CD4-positive, alpha-beta T cell treated with Interleukin-10 for 1 hour (primary cell): Measurements from ENCODE around the gene CDCA5.

Source experiments
- DNase-seq: peaks from one replicate; pipeline ENCODE4 v3.0.0-alpha.2; 2020

CDCA5 gene

DNA sequence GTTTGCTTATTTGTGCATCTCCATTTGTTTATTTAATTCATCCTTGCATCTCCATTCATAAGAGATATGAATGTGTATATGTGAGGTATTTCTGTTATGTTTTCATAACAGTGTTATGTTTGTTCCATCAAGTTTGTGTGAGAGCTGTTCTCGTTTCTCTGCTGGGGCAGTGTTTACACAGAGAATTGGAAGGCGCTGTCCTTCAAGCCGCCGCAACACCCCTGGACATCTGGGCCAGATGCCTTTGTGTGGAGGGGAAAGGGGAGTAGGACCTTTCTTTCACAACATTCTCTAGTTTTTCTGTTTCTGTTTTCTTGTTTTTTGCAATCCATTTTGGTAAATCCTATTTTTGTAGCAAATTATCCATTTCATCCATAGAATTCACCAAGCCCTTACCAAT, 20.8 kb upstream of the CDCA5 start:
- DNase-seq = no peak

DNA sequence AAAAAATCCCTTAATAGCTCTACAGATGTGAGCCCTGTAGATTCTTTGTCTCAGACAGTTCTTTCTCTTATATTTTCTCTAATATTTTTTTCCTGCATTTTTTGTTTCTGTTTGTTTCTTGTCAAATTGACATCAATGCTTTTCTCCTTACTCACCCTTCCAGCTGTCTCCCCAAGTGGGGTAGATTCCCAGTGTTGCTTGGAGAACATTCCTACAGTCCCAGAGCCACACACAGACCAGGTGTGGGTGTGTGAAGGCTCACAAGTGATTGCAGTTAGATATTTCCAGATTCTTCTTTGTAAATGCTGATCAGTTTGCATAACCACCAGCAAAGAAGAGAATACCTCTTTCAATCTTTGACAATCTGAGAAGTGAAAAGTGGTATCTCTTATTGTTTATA, 19.6 kb upstream of the CDCA5 start:
- DNase-seq = no peak

DNA sequence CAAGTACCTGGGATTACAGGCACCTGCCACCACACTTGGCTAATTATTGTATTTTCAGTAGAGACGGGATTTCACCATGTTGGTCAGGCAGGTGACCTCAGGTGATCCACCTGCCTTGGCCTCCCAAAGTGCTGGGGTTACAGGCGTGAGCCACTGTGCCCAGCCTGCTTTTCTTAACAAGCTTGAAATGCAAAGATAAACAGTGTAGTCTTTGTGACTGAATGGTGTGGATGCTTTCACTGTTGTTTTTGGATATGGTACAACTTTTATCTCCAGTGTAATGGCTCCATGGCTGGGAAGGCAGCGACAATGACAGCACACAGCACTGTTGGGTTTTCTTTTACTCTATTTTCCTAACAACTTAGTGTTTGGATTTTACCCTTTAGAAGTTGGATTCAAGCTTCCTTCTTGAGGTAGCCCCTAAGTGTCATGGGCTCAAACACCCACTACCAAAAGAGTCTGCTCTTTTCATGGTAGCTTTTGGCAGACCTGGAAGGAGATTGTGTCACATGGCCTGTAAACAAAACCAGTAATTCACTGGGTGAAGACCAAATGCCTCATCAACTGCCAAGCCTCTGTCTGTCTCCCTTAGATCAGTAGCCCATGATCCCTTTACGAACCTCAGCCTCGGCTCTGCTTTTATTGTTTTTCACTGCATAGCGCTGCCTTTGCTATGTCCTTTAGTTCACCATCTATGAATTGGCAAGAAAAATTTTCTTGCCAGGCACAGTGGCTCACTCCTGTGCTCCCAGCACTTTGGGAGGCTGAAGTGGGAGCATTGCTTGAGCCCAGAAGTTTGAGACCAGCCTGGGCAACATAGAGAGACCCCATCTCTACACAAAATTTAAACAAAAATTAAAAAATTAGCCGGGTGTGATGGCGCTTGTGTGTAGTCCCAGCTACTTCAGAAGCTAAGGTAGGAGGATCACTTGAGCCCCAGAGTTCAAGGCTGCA, 18.6 kb upstream of the CDCA5 start:
- DNase-seq = no peak

DNA sequence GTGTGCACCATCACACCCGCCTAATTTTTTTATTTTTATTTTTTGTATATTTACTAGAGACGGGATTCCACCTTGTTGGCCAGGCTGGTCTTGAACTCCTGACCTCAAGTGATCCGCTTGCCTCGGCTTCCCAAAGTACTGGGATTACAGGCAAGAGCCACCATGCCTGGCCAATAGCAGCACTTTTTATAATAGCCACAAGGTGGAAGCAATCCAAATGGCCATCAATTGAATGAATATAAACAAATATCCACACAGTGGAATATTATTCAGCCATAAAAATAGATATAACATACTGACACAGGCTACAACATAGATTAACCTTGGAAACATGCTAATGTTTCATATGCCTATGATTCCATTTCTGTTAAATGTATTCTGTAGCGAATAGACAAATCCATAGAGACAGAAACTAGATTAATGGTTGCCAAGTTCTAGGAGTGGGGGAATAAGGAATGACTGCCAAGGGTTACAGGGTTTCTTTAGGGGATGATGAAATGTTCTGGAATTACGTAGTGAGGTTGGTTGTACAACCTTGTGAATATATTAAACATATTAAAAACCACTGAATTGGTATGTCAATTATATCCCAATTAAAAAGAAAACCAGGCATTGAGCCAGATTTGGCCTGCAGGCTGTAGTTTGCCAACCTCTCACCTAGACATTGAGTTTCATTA, 17.0 kb upstream of the CDCA5 start:
- no peak for DNase-seq

DNA sequence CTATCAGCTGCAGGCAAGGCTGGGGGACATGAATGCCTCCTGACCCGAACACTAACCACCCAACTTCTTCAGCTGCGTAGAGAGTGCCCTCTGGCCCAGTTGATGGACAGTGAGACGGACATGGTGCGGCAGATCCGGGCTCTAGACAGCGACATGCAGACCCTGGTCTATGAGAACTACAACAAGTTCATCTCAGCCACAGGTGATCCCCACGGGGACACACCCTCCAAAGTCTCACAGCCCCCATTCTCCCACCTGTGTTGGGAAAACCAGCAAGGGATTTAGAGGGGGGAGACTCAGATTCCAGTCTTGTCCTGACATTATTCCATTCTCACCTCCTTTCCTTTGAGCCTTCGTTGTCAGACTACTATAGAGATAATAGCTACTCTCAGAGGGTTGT, 13.1 kb upstream of the CDCA5 start:
- DNase-seq = no peak

DNA sequence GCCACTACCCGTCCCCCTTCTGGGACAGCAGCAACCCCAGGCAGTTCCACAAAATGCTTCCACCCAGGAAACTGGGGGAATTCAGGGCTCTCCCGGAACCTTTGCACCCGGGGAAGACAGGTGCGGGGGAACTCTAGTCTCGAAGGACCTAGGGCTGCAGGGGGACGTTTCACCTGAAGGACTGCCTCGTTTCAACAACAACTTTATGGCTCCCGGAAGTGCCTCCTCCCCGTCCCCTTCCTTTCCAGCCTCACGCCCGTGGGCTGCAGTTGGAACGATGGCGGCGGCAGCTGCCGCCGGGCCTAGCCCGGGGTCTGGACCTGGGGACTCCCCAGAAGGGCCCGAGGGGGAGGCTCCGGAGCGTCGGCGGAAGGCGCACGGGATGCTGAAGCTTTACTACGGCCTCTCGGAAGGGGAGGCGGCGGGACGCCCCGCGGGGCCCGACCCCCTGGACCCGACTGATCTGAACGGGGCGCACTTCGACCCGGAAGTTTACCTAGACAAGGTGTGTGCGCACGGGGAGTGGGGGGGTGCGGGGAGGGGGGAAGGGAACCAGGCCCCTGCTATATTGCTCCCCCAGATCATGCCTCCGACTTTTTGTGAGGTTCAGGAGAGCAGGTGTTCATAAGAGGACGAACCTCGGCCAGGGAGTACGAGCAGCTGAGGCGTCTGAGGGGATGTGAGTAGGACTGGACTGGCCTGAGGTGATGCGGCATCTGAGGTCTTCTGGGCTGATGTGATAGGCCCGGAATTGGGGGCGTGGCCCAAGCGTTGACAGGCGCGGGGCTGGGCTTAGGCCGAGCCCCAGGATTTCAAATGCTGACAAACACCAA, 12.3 kb upstream of the CDCA5 start, which contains the start of gene VPS51:
TSS of gene VPS51 (plus strand) at position 241 of the 833 bp plus-strand sequence. CDS start at position 278, 37 bp downstream.
- peak; percentile 90 for DNase-seq

DNA sequence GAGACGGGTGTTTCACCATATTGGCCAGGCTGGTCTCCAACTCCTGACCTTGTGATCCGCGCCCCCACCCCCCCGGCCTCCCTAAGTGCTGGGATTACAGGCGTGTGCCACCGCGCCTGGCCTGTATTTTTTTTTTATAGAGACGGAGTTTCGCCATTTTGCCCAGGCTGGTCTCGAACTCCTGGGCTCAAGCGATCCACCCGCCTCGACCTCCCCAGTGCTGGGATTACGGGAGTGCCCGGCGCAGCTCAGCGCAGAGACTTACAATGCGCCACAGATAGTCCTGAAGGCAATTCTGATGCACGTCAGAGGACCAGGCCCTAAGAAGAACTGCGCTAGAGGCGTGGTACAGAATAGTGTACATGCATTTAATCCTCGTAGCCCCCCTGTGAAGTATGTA, 11.6 kb upstream of the CDCA5 start:
- no peak for DNase-seq

DNA sequence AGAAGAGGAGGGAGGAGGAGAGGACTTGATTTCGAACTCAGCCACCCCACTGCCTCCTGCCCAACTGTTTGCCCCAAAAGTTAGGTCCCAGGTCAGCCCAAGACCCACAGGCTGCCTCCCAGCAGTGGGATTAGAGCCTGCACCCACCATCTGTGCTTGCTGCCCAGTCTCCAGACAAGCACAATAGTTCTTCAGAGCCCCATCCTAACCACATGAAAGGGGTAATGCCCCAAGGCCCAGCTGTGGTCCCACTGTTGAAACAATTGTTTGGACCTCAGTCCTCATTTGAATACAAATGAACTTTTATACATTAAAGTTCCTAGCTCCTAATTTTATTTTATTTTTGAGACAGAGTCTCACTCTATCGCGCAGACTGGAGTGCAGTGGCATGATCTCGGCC, 6.8 kb upstream of the CDCA5 start:
- no peak for DNase-seq

DNA sequence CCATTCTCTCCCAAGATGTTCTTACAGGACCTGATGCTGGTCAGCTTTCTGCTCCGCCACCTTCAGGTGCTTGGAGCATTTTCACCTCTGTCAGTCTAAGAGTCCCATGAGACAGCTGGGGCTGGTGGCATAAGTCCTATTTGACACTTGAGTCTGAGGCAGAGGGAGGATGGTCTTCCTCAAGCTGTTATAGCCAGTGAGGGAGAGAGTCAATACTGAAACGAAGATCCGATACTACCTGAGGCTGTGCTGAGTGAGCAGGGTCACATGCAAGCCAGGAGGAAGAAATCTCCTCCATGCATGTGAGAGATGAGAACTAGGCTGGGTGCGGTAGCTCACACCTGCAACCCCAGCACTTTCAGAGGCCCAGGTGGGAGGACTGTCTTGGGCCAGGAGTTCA, 5.8 kb upstream of the CDCA5 start:
- DNase-seq = no peak

DNA sequence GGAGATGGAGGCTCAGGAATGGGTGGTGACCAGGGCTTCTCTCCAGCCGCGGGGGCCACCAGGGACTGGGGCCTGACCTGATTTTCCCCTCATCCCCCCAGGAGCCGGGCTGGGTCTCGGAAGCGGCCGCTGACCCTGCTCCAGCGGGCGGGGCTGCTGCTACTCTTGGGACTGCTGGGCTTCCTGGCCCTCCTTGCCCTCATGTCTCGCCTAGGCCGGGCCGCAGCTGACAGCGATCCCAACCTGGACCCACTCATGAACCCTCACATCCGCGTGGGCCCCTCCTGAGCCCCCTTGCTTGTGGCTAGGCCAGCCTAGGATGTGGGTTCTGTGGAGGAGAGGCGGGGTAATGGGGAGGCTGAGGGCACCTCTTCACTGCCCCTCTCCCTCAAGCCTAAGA, 4.0 kb upstream of the CDCA5 start:
- DNase-seq = no peak

DNA sequence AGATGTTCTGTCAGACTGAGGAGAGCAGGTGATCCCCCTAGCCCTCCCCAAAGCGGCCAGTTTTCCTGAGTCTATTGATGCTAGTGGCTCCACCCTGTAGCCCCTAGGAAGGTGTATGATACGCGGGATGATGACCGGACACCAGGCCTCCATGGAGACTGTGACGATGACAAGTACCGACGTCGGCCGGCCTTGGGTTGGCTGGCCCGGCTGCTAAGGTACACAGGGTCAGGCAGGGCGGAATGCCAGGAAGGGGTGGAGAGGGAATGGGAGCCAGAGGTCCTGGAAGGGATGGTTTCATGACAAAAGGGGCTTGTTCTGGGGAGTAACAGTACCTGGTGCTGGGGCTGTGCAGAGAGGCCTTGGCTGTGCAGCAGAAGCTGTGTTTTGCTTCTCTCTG, 3.4 kb upstream of the CDCA5 start:
- DNase-seq = no peak

DNA sequence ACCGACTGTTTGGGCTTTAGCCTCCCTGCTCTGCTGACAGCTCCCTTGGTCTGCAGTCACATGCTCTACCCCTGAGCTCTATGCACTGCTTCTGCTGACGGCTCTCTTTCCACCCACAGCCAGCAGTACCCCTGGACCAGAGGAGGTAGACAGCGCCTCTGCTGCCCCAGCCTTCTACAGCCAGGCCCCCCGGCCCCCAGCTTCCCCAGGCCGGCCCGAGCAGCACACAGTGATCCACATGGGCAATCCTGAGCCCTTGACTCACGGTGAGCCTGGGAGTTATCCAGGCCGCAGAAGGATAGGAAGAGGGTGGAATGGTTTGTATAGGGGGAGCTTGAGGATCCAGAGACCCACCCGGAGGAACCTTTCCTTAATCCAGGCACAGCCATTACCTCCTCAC, 3.0 kb upstream of the CDCA5 start:
- no peak for DNase-seq

DNA sequence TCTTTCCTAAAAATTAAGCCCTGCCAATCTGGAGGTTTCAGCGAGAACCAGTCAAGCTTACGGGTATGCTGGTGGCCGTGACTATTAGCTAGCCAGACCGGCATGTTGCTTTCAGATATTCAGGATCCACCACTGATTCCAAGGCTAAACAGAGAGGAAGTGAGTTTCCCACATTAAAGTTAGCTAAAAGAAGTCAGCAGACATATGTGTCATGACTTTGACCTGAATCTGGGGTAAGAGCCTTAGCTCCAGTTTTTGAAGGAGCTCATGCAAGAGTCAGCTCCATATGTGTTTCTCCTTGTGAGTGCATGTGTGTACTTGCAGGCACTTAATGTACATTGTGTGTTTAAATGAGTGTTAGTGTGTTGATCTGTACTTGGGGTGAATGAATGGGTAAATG, 1.6 kb upstream of the CDCA5 start:
- no peak for DNase-seq

DNA sequence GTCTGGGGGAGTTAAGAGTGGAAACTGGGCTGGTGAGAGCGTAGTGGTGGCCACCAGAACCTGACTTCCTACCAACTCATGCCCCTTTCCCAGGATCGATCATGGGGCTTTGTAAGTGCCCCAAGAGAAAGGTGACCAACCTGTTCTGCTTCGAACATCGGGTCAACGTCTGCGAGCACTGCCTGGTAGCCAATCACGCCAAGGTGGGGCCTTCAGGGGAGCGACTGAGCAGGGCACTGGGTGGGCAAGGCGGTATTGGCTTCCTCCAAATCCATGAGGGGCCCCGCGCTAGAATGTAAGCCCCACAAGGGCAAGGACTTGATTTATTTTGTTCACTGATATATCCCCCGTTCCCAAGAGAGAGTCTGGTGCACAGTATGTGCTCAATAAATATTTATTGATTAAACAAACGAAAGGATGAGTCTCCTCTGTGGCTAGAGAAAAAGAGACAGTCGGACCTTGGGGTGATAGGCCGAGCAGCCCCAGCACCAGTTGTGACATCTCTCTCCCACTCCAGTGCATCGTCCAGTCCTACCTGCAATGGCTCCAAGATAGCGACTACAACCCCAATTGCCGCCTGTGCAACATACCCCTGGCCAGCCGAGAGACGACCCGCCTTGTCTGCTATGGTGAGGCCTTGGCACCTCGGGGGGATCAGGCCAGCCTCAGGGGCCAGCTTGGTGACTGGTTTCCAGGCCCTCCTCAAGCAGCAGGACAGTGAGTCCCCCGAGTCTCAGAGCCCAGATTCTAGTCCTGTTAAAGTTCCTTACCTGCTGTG, 947 bp upstream of the CDCA5 start:
- no peak for DNase-seq

DNA sequence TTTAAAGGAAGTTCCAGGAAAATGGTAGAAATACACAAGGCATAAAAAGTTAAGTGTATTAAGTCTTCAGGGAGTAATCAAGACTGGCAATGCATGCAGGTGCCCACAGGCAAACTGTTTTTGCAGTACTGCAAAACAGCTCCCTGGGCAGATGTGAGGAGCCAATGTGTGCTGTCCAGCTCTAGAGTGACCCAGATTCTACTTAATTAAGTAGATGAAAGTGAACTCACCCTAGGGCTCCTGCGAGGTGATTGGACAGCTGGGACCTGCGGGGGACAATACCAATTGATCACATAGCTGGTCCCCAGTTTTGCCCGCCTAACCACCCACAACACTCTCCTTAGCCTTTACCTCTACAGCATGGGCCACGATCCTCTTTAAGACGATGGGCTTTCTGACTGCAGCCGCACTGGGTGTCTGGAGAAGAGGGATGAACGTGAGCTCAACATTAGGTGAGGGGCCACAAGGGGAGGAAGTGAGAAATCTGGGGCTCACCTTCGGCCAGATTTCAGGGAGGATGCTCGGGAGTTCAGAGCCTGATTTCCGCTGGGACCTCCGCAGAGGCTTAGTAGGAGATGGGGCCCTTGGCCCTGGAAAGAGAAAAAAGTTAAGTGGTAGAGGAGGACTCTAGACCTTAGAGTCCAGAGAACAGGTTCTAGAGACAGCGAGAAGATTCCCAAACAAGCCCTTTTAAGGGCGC, 556 bp downstream of the CDCA5 start:
- DNase-seq = no peak

DNA sequence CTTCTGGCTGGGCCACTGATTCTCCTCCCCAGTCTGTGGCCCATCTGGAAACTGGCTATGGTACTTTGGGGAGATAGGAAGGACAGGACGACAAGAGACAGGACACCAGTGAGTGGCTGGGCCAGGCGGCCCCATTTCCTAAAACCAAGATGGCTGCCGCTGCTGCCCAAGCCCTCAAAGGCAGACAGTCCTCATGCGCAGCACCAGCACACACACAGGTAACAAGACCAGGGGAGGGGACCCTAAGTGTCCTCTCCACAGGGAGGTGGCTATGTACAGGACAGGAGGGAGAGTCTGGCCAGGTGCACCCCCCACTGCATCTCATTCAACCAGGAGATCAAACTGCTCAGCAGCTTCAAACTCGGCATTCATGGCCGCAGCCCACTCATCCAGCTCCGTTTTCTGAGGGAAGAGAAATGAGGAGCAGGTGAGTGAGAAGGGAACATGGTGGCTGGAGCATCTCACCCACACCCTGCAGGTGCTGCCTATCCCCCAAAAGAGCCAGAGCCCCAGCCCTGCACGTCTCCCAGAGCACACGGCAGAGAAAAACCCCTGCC, 5.0 kb downstream of the CDCA5 start:
- no peak for DNase-seq

DNA sequence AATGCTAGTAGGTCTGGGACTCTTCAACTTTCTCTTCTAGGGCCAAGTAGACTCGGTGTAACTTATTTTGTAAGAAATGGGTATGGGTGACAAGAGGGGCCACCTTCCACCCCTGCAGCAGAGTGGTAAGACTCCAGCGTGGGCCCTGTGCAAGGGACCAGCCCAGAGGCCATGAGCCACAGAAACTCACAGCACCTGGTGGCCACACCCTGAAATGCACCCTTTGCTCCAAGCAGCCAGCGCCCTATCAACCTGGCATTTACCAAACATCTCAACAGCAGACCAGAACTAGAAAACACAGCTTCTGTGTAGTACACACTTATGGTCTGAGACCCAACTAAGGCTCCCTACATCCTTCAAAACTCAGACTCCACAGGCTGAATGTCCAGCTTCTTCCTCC, 5.7 kb downstream of the CDCA5 start:
- peak; percentile 84 for DNase-seq

DNA sequence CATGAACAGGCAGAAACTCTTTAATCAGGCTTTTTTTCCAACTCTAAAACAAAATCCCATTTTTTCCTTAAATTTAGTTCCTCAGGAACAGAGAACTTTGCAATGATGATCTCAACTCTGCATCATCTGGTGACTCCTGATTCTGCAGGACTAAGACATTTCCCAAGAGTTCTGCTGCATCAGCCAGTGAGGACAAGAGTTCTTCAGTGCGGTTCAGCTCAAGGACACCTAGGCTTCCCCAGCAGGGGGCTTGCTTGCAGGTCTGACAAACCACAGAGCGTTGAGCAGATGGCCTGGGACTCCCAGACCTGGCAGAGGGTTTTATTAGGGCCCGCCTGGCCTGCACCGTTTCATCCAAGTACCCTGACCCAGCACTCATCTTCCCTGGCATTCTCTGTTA, 6.4 kb downstream of the CDCA5 start:
- DNase-seq = no peak

DNA sequence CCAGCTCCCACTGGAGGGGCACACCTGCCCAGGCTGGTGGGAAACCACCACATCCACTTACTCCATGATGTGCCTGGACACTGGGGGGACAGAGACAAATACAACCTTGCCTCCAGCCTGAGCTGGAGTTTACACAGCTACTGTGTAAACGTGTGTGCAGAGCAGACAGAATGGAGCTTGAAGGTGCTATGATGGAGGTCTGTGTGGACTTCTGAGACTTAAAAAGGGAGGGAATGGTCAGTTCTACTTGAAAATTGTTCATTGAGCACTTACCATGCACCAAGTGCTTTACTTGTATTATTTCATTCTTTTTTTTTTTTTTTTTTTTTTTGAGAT, 11.2 kb downstream of the CDCA5 start:
- no peak for DNase-seq

DNA sequence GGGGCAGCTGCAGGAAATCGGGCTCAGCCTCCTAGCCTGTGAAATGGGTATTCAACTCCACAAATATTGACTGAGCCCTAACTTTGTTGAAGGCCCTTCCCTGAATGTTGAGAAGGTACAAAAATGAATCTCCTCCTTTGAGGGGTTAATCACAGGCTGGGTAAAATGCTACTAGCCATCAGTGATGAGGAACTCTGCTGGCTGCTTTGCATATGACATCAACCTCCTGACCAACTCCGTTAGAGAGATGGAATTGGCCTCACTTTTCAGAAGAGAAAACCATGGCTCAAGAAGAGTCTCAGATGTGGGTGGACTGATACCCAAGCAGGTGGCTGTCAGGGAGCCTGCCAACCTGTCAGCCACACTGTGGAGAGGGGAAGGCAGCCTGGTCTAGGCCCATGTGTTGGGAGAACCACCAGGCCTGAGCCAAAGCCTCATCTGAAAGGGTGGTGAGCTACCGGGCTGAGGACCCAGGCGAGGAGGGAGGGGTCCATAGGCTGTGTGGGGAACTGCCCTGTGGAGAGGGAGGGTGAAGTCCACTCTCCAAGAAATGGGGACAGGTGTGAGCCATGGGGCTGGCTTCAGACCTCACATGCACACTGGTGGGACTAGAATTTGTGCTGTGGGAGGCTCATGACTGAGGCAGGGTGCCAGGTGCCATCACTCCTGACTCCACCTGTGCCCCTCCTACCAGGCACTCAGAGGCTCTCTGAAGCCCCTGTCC, 11.8 kb downstream of the CDCA5 start:
- no peak for DNase-seq

DNA sequence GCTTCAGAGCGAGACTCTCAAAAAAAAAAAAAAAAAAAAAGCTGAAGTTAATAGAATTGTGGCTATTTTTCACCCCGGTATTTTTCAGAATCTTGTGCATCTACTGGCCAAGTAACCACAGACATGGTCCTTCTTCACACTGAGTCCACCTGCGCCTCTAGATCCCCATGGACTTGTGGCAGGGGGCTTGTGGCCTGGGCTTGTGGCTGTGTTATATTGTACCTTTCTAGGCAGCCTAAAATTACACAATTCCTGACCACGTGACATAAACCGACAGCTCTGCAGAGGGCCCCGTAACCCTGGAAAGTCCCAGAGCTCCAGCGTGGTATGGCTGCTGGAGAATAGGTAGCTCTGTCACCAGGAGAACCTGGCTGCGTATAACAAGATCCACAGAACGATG, 14.6 kb downstream of the CDCA5 start:
- no peak for DNase-seq
